ENCODE results near the gene IRX1. TPM values are rescaled to one million over a fixed set of nuclear protein-coding genes. Genes with fewer than 3 reads are reported as not detected.

The IRX1 gene
- total RNA-seq, 1 donor from 2014 or later, result not detected

DNA sequence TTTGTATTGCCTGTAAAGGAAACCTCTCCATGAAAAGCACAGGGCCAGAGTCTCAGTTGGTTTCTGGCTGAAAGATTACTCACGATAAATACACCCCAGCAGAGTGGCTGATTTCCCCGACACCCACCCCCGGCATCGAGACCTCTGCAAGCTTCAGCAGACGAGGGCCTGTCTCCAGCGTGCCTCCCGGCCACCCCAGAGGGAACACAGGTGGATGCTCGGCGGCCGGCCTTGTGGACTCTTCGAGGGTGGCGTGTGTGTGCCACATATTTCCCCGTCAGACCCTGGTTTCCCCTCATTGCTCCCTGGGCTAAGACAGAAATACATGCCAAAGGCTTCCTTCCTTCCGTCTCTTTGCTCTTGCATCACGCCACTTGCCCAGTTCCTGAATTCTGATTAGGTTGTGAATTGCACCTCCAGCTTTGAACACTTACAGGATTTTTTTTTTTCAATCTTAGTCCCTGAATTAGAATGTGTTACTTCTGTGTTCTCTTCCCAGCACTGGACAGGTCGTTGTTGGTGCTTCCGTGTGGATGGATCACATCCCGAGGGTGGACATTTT is 13.6 kb downstream of the IRX1 start:
- H3K4me3 Mint-ChIP-seq (ENCODE audit: unreplicated experiment), result no peak overlapping the region
- TF ChIP-seq, protein P1, sequence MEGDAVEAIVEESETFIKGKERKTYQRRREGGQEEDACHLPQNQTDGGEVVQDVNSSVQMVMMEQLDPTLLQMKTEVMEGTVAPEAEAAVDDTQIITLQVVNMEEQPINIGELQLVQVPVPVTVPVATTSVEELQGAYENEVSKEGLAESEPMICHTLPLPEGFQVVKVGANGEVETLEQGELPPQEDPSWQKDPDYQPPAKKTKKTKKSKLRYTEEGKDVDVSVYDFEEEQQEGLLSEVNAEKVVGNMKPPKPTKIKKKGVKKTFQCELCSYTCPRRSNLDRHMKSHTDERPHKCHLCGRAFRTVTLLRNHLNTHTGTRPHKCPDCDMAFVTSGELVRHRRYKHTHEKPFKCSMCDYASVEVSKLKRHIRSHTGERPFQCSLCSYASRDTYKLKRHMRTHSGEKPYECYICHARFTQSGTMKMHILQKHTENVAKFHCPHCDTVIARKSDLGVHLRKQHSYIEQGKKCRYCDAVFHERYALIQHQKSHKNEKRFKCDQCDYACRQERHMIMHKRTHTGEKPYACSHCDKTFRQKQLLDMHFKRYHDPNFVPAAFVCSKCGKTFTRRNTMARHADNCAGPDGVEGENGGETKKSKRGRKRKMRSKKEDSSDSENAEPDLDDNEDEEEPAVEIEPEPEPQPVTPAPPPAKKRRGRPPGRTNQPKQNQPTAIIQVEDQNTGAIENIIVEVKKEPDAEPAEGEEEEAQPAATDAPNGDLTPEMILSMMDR (IDR thresholded peaks at IDR 0.05; ENCODE audit: unreplicated experiment), result no peak
- no peak overlapping the region for H3K27ac Mint-ChIP-seq (ENCODE audit: unreplicated experiment)
- no peak for DNase-seq (ENCODE audit: low spot score)
- peaks cover 3% of the 10 kb centered on the region for H3K36me3 Mint-ChIP-seq (ENCODE audit: low read depth, unreplicated experiment)
- no peaks in the 10 kb centered on the region for H3K4me1 Mint-ChIP-seq (ENCODE audit: unreplicated experiment)
- no peaks in the 10 kb centered on the region for H3K9me3 Mint-ChIP-seq (ENCODE audit: unreplicated experiment)
- H3K27me3 Mint-ChIP-seq (ENCODE audit: unreplicated experiment), result peaks cover 9% of the 10 kb centered on the region

DNA sequence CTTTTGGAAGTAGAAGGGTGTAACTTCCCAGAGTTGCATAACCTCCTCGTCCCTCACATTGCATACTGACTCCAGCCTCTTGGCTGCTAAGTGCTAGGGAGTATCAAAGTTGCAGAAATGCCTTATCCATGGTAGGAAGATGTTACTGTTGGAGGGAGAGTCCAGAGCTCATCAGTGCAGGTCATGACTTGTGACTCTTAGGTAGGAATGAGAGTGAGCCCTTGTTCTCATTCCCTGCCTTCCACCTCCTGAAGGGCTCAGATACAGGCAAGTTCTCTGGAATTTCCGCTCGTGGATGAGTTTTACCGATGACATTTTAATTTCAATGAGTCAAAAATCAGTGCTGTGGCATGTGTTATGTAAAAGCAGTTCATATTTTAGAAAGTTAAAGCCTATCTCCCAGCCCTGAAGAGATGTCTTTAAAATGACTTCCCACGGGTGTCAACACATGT is 17.0 kb downstream of the IRX1 start:
- DNase-seq (ENCODE audit: low spot score), result no peak
- Mint-ChIP-seq H3K36me3 (ENCODE audit: low read depth, unreplicated experiment) (no peaks in the 10 kb centered on the region), H3K9me3 (ENCODE audit: unreplicated experiment) (no peaks in the 10 kb centered on the region), H3K27me3 (ENCODE audit: unreplicated experiment) (peaks cover 1% of the 10 kb centered on the region), H3K4me1 (ENCODE audit: unreplicated experiment) (no peaks in the 10 kb centered on the region), H3K4me3 (ENCODE audit: unreplicated experiment) (no peak overlapping the region), H3K27ac (ENCODE audit: unreplicated experiment) (no peak overlapping the region)
- TF ChIP-seq, protein P1 (IDR thresholded peaks at IDR 0.05; ENCODE audit: unreplicated experiment), result no peak

DNA sequence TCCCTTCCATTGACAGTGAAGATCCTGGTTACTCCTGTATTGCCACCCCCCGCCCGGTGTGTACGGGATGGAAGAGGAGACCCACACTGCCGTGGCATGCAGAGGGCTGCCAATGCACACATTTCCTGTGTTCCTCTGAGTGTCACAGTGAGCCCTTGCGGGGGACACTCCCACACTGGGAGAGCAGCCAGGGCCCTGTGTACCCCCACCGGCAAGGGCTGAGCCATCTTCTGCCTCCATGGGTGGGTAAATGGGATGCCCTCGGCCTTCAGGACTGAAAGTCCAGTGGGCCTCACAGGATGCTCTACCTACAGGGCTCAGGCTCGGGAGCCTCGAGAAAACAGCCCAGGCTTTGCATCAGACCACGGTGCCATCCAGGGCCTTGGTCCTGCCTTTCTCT is 18.1 kb downstream of the IRX1 start:
- Mint-ChIP-seq H3K4me3 (ENCODE audit: unreplicated experiment) (no peak overlapping the region), H3K27ac (ENCODE audit: unreplicated experiment) (no peak overlapping the region), H3K9me3 (ENCODE audit: unreplicated experiment) (no peaks in the 10 kb centered on the region), H3K36me3 (ENCODE audit: low read depth, unreplicated experiment) (no peaks in the 10 kb centered on the region), H3K27me3 (ENCODE audit: unreplicated experiment) (peaks cover 1% of the 10 kb centered on the region), H3K4me1 (ENCODE audit: unreplicated experiment) (no peaks in the 10 kb centered on the region)
- no peak for DNase-seq (ENCODE audit: low spot score)
- TF ChIP-seq, protein P1 (IDR thresholded peaks at IDR 0.05; ENCODE audit: unreplicated experiment), result no peak

DNA sequence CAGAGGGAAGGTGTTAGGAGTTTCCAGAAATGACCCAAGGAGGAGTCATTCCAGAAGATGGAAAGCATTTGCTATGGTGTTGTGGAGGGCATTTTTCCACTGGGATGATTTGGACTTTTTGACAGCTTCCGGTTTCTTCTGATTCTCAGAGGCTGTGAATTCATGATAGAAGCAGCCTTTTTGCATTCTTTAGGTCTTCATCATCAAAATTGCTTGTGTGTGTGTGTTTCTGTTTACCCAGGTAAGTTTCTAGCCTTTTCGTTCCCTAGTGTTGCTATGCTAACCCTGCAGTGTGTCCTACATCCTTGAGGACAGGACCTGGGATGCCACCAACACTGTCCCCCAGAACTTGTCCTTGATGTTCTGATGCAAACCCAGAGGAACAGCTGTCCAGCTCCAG is 19.6 kb downstream of the IRX1 start:
- Mint-ChIP-seq H3K36me3 (ENCODE audit: low read depth, unreplicated experiment) (no peaks in the 10 kb centered on the region), H3K27me3 (ENCODE audit: unreplicated experiment) (no peaks in the 10 kb centered on the region), H3K4me3 (ENCODE audit: unreplicated experiment) (no peak overlapping the region), H3K27ac (ENCODE audit: unreplicated experiment) (no peak overlapping the region), H3K9me3 (ENCODE audit: unreplicated experiment) (no peaks in the 10 kb centered on the region), H3K4me1 (ENCODE audit: unreplicated experiment) (no peaks in the 10 kb centered on the region)
- no peak for DNase-seq (ENCODE audit: low spot score)
- TF ChIP-seq, protein P1 (IDR thresholded peaks at IDR 0.05; ENCODE audit: unreplicated experiment), result no peak

DNA sequence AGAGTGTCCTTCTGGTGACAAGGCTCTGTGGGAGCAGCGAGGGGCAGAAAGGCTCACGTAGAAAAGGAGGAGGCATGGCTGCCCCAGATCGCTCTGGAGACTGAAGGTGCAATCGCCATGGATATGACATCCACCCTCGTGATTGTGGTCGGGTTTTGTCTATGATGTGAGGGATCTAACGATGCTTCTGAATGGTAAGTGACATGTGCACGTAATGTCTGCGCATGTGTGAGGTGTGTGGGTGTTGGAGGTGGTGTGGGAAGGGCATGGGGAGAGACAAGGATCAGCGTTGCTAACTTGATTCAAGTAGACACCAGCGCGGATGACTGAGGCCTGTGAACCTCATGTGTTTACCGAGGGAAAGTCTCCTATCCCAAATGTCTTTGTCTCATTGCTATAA is 20.2 kb downstream of the IRX1 start:
- TF ChIP-seq, protein P1 (IDR thresholded peaks at IDR 0.05; ENCODE audit: unreplicated experiment), result no peak
- Mint-ChIP-seq H3K4me3 (ENCODE audit: unreplicated experiment) (no peak overlapping the region), H3K27ac (ENCODE audit: unreplicated experiment) (no peak overlapping the region), H3K36me3 (ENCODE audit: low read depth, unreplicated experiment) (no peaks in the 10 kb centered on the region), H3K4me1 (ENCODE audit: unreplicated experiment) (no peaks in the 10 kb centered on the region), H3K27me3 (ENCODE audit: unreplicated experiment) (peaks cover under 1% of the 10 kb centered on the region), H3K9me3 (ENCODE audit: unreplicated experiment) (no peaks in the 10 kb centered on the region)
- no peak for DNase-seq (ENCODE audit: low spot score)

All from endothelial cell (in vitro differentiated cells).